Hippocampal formation (tissue), 2 donors: Measurements from ENCODE around the gene ROBO2.

Experiments used
- DNase-seq, 2 donors: peaks; one replicate each; lab custom pipeline; 2025; lab: John Stamatoyannopoulos, UW

ROBO2 gene

DNA sequence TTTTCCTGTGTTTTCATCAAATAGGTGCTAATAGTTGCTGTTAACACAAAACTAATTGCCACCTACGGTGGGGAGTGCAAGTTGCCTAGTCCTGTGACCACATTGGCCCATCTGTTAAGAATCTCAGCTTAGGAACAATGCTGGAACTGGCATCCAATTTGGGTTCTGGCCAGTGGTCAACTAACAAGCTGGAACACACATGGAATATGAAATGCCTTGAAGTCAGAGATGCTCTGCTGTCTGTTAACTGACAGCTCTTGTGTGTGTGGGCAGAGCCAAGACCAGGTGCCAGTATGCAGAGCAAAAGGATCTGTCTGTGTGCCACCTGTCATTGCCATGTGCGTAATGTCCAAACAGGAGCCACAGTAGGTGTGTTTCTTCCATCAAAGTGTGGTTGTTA lies 460.8 kb downstream of the ROBO2 start:
- no peak for DNase-seq

DNA sequence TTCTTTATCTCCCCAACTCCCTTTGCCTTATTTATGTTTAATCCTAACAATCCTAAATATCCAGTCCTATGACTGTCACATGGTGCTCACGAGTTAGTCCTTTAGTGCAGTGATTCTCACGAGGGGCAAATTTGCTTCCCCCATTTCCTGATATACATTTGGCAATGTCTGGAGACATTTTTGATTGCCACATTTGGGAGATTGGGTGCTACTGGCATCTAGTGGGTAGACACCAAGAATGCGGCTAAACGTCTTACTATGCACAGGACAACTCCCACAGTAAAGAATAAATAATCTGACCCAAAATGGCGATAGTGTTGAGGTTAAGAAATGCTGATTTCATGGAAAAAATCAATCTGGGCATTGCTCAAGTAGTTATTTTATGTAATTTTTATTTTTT lies 466.5 kb downstream of the ROBO2 start:
- DNase-seq: no peak

DNA sequence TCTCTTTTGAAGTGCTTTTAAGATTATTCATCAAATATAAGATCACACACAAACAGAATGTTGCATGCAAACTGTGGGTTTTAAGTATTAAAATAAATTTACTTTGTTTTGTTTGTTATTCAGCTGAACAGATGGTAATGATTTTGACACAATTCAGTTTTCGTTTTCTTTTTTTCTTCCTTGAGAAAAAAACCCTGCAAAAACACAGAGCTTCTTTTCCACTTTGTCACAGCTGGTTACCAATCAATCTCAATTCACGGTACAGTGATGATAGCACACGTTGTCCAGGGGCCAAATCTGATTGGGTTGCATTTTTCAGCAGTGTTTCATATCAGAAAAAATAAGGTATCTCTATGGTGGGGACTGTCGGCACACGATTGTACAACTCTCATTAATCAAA lies 473.6 kb downstream of the ROBO2 start:
- no peak for DNase-seq

GRCh38 chr3:77514766-77515165 lies 474.9 kb downstream of the ROBO2 start:
- no peak for DNase-seq

GRCh38 chr3:77524463-77524862 lies 484.6 kb downstream of the ROBO2 start:
- no peak for DNase-seq

GRCh38 chr3:77524946-77525682 lies 485.2 kb downstream of the ROBO2 start:
- DNase-seq: no peak

DNA sequence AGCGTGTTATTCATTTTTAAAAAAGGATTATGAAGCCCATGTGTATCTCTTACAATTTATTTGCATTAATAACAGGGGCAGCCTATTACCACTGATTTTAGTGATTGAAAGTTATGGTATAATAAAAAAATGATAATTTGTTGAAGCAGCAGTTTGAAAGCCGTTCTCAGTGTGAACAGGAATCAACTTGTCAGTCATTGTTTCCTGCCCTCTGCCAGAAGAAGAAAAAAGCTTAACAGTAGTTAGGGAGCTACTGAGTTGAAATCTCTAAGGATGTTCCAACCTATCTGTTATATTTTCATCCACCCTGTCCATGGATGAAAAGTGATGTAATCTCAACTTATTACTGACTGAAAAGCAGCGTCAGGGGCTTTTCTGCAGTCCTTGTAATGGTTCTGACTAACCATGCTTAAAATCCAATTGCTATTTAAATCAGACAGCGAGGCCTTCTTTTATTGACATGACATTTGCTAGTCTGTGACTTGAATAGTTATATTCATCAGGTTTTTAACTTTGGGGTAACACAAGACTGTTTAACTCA lies 486.7 kb downstream of the ROBO2 start:
- DNase-seq: no peak

DNA sequence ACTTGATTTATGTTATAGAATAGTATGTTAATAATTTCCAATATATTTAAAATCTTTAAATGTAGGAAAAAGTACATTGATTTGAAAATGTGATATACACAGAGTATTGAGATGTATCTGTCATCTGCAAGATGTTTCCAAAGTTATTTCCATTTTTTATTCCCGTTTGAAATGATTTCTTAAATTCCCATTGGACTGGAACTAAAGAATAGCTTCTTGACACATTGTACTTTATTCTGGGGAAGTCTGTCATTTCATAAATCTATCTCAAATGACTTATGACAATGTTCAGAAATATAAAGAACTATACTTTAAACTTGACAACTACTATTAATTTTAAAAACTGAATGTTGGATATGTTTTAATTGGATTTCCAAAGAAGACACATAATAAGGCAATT lies 489.6 kb downstream of the ROBO2 start:
- DNase-seq: no peak

GRCh38 chr3:77530870-77531269 lies 491.0 kb downstream of the ROBO2 start:
- DNase-seq: peak in 1 of 2 donors; percentile 40

DNA sequence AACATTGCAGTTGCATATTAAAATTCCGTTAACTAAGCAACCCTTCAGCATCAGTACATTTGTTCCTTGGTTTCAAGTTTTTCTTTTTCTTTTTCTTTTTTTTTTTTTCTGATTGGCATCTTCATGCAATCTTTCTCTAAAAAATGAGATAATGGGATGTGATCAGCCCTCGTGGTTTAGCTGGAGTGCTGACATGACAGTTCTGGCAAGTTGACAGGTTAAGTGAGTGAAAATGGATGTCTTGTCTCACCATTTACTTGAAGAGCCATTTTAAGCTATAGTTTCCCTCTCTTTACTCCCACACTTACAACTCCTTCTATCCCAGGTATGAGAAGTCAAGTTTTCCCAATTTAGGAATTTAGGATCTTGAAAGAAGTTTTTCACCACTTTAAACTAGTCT lies 495.2 kb downstream of the ROBO2 start:
- no peak for DNase-seq

GRCh38 chr3:77536038-77536775 lies 496.3 kb downstream of the ROBO2 start:
- no peak for DNase-seq

GRCh38 chr3:77539014-77539413 lies 499.1 kb downstream of the ROBO2 start:
- no peak for DNase-seq

DNA sequence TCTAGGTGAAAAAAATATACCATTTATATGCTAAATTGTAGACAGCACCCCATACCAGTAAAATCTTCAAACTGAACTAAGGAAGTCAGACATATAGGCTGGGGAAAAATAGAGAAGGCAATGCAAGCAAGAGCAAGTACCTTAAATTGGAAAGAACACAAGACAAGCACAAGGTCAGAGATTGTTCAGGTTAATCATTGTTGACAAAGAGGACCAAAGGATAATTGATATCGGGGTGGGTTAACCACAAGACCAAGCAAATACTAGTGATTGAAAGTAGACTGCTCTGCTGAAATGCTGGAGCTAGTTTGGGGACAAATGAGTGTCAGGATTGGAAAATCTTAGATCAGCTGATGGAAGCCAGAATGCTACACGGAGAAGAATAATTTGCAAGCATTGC lies 499.8 kb downstream of the ROBO2 start:
- no peak for DNase-seq

DNA sequence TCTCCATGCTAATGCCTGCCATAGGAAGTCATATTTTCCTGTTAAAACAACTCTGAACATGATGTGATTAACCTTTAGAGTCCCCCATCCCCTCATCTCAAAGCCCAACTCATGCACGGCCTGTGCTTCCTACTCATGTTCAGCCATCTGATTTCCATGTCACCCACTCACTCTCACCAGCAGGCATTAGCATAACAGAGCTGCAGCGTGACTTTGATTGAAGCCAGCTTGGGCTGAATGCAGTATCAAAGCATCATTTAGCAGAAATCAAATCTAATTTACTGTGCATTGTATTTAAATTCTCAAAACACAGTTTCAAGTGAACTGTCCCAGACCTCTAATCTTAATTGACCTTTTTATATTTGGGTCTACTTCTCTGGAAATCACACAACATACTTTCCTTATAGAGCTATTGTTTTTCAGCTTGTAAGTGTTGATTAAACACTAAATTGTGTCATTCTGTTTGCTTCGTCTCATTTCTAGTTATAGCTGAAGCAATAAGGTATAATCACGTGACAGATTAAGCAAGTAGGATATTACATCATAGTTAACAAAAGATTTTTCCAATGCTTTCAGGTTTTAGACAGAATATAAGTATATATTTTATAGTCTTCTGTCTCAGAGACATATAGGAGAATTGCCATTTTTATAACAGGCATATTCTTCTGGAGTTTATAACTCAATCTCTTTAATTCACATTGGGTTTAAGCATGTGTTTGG lies 501.5 kb downstream of the ROBO2 start:
- DNase-seq: peak in 1 of 2 donors; percentile 33

GRCh38 chr3:77546246-77546645 lies 506.3 kb downstream of the ROBO2 start:
- DNase-seq: no peak

DNA sequence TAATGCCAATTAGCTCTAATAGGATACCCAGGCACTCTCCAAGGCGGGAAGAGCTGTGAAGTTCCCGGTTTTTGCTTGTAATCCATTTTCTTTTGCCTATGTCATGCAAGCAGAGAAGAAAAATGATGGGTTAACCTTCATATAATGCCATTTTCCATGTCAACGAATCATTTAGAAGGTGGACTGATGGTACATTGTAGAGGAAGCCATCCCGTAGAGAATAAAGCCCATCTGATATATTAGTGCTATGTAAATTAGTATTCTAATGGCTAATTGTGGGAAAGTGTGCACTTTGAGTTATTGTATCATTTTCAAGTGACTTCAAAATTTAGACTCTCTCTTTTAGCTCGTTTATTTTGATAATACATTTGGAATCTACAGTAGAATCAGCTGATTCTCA lies 509.1 kb downstream of the ROBO2 start:
- DNase-seq: no peak

GRCh38 chr3:77553240-77553639 lies 513.3 kb downstream of the ROBO2 start:
- no peak for DNase-seq

- no peak for DNase-seq
These were observed 522.2 kb downstream of the ROBO2 start for GRCh38 chr3:77562089-77562488.

GRCh38 chr3:77563012-77563411 lies 523.1 kb downstream of the ROBO2 start:
- DNase-seq: no peak

DNA sequence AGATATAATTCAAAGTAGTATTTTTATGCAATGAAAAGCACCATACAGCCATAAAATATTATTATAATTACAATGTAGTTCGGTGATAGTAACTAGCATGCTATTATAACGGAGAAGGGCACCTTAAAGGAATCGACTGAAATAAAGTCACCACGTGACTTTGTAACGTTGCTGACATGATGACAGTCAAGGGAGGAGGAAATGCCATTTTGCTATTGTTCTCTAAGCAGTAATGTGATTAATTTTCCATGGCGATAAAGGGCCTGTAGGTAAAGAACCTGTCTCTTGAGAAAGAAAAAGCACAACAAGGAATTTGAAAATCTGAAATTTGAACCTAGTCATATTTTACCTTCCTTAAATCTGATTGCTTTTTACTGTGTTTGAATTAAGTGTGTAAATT lies 526.2 kb downstream of the ROBO2 start:
- DNase-seq: no peak

- DNase-seq: no peak
These were observed 532.2 kb downstream of the ROBO2 start for GRCh38 chr3:77571971-77572715.

- no peak for DNase-seq
These were observed 537.4 kb downstream of the ROBO2 start for GRCh38 chr3:77577264-77577663.
